Measurements from ENCODE around the gene P4HB.
A peak's percentile ranks its signal among the peaks of the same experiment; 100 is the strongest.

GRCh38 chr17:81870131-81870980, 10.0 kb upstream of the P4HB start:
- TF ChIP-seq PPARA (CRISPR knock-in tag; IDR thresholded peaks at IDR 0.05; ENCODE audit: borderline replicate concordance), result no peak
- TF ChIP-seq, protein P1, sequence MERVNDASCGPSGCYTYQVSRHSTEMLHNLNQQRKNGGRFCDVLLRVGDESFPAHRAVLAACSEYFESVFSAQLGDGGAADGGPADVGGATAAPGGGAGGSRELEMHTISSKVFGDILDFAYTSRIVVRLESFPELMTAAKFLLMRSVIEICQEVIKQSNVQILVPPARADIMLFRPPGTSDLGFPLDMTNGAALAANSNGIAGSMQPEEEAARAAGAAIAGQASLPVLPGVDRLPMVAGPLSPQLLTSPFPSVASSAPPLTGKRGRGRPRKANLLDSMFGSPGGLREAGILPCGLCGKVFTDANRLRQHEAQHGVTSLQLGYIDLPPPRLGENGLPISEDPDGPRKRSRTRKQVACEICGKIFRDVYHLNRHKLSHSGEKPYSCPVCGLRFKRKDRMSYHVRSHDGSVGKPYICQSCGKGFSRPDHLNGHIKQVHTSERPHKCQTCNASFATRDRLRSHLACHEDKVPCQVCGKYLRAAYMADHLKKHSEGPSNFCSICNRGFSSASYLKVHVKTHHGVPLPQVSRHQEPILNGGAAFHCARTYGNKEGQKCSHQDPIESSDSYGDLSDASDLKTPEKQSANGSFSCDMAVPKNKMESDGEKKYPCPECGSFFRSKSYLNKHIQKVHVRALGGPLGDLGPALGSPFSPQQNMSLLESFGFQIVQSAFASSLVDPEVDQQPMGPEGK (CRISPR knock-in tag; IDR thresholded peaks at IDR 0.05; ENCODE audit: borderline replicate concordance), result 0 out of 2 replicates have a peak, but pooled peaks have one; percentile 21
- TF ChIP-seq CREB5 (CRISPR knock-in tag; IDR thresholded peaks at IDR 0.05; ENCODE audit: low read depth), result 0 out of 2 replicates have a peak, but pooled peaks have one; percentile 25
- TF ChIP-seq, protein P2, sequence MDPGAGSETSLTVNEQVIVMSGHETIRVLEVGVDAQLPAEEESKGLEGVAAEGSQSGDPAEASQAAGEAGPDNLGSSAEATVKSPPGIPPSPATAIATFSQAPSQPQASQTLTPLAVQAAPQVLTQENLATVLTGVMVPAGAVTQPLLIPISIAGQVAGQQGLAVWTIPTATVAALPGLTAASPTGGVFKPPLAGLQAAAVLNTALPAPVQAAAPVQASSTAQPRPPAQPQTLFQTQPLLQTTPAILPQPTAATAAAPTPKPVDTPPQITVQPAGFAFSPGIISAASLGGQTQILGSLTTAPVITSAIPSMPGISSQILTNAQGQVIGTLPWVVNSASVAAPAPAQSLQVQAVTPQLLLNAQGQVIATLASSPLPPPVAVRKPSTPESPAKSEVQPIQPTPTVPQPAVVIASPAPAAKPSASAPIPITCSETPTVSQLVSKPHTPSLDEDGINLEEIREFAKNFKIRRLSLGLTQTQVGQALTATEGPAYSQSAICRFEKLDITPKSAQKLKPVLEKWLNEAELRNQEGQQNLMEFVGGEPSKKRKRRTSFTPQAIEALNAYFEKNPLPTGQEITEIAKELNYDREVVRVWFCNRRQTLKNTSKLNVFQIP (CRISPR knock-in tag; IDR thresholded peaks at IDR 0.05; ENCODE audit: borderline replicate concordance, low read depth), result no peak
- 0 out of 2 replicates have a peak, but pooled peaks have one; percentile 47 for TF ChIP-seq GLIS3 (CRISPR knock-in tag; IDR thresholded peaks at IDR 0.05)
- no peak for TF ChIP-seq TOX (CRISPR knock-in tag; IDR thresholded peaks at IDR 0.05; ENCODE audit: borderline replicate concordance)
- 0 out of 2 replicates have a peak, but pooled peaks have one; percentile 2 for TF ChIP-seq ESRRG (CRISPR knock-in tag; IDR thresholded peaks at IDR 0.05)

Data from SK-N-SH treated with all-trans-retinoic acid at 6 μM for 48 hours (cell line).